ENCODE measurements around the gene SIDT1. TPM values are rescaled to one million over a fixed set of nuclear protein-coding genes. Genes with fewer than 3 reads are reported as not detected.

SIDT1 gene
- total RNA-seq, 1 donor from 2014 or later, result 0.92 TPM

DNA sequence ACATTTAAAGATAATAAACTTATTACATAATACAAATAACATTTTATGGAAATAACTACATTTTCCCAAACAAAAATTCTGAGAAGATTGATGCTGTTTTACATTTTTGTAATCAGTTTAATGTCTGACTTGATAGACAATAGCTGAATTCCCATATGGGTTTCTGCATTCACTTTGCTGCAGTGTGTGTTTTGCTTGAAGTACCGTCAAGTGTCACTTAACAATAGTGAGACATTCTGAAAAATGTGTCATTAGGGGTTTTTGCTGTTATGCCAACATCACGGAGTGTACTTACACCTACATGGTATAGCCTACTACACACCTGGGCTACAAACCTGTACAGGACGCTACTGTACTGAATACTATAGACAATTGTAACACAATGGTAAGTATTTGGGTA is 106.6 kb downstream of the SIDT1 start:
- peaks cover 6% of the 10 kb centered on the region for H3K27me3 Mint-ChIP-seq (ENCODE audit: unreplicated experiment)
- H3K4me1 Mint-ChIP-seq (ENCODE audit: unreplicated experiment), result no peaks in the 10 kb centered on the region

DNA sequence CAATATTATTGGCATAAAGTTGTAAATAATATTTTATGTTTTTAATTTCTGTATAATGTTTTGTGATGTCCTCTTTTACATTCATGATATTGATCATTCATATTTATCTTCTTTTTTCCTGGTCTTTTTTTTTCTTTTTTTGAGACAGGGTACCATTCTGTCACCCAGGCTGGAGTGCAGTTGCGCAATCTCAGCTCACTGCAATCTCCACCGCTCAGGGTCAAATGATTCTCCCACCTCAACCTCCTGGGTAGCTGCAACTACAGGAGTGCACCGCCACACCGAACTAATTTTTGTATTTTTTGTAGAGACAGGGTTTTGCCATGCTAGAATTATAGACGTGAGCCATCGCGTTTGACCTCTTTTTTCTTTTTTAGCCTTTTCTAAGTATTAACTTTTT is 111.2 kb downstream of the SIDT1 start:
- H3K4me1 Mint-ChIP-seq (ENCODE audit: unreplicated experiment), result no peaks in the 10 kb centered on the region
- DNase-seq (ENCODE audit: low spot score), result no peak
- no peak overlapping the region for H3K4me3 Mint-ChIP-seq (ENCODE audit: unreplicated experiment)
- peaks cover 4% of the 10 kb centered on the region for H3K27me3 Mint-ChIP-seq (ENCODE audit: unreplicated experiment)
- H3K9me3 Mint-ChIP-seq (ENCODE audit: unreplicated experiment), result no peaks in the 10 kb centered on the region
- H3K36me3 Mint-ChIP-seq (ENCODE audit: low read depth, unreplicated experiment), result peaks cover 6% of the 10 kb centered on the region
- no peak overlapping the region for H3K27ac Mint-ChIP-seq (ENCODE audit: unreplicated experiment)
- TF ChIP-seq CTCF (IDR thresholded peaks at IDR 0.05; ENCODE audit: unreplicated experiment), result no peak

More for the DNA sequence above, 106.6 kb downstream of the SIDT1 start:
- no peak for TF ChIP-seq CTCF (IDR thresholded peaks at IDR 0.05; ENCODE audit: unreplicated experiment)
- Mint-ChIP-seq H3K36me3 (ENCODE audit: low read depth, unreplicated experiment) (no peaks in the 10 kb centered on the region), H3K9me3 (ENCODE audit: unreplicated experiment) (no peaks in the 10 kb centered on the region), H3K27ac (ENCODE audit: unreplicated experiment) (no peak overlapping the region), H3K4me3 (ENCODE audit: unreplicated experiment) (no peak overlapping the region)
- DNase-seq (ENCODE audit: low spot score), result no peak

DNA sequence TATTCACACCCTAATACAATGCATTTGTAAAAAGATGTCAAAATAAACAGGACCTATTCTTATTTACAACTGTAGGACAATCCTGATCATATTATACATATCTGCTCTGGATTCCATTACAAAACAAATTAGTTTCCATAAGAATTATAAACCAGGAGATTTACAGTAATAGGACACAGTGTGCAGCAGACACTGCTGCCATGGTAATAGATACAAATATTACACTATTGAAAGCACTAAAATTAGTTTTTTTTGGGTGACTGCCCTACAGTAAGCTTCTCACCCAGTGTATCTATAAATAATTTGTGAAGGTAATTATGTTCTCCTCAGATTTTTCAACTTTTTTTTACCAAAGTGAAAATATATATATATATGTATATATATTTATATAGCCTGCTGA is 116.2 kb downstream of the SIDT1 start:
- DNase-seq (ENCODE audit: low spot score), result no peak
- Mint-ChIP-seq H3K36me3 (ENCODE audit: low read depth, unreplicated experiment) (peaks cover 6% of the 10 kb centered on the region), H3K4me3 (ENCODE audit: unreplicated experiment) (no peak overlapping the region), H3K27me3 (ENCODE audit: unreplicated experiment) (peaks cover 3% of the 10 kb centered on the region), H3K27ac (ENCODE audit: unreplicated experiment) (no peak overlapping the region), H3K4me1 (ENCODE audit: unreplicated experiment) (no peaks in the 10 kb centered on the region), H3K9me3 (ENCODE audit: unreplicated experiment) (no peaks in the 10 kb centered on the region)
- TF ChIP-seq CTCF (IDR thresholded peaks at IDR 0.05; ENCODE audit: unreplicated experiment), result no peak

GRCh38 chr3:113649174-113649845 is 117.0 kb downstream of the SIDT1 start:
- H3K36me3 Mint-ChIP-seq (ENCODE audit: low read depth, unreplicated experiment), result peaks cover 6% of the 10 kb centered on the region
- H3K27me3 Mint-ChIP-seq (ENCODE audit: unreplicated experiment), result no peaks in the 10 kb centered on the region
- TF ChIP-seq CTCF (IDR thresholded peaks at IDR 0.05; ENCODE audit: unreplicated experiment), result no peak
- H3K4me3 Mint-ChIP-seq (ENCODE audit: unreplicated experiment), result no peak overlapping the region
- H3K27ac Mint-ChIP-seq (ENCODE audit: unreplicated experiment), result no peak overlapping the region
- no peaks in the 10 kb centered on the region for H3K4me1 Mint-ChIP-seq (ENCODE audit: unreplicated experiment)
- no peaks in the 10 kb centered on the region for H3K9me3 Mint-ChIP-seq (ENCODE audit: unreplicated experiment)
- no peak for DNase-seq (ENCODE audit: low spot score)

DNA sequence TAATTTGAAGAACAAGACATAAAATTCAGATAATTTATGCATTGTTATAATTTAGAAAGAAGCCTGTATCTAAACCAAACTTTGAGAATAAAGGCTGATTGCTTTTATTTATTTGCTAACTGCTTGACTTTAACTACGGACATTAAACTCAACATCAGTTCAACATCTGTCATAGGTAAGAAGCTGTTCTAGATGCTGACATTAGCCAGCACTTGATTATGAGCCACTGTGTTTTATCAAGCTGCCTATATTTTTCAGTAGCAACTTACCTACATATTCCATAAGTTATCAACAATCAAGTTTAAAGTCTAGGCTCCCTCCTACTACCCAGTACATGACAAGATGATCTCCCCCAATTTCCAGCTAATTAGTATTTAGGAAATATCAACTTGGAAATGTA is 122.0 kb downstream of the SIDT1 start:
- no peak overlapping the region for H3K27ac Mint-ChIP-seq (ENCODE audit: unreplicated experiment)
- no peak overlapping the region for H3K4me3 Mint-ChIP-seq (ENCODE audit: unreplicated experiment)
- H3K27me3 Mint-ChIP-seq (ENCODE audit: unreplicated experiment), result peaks cover 2% of the 10 kb centered on the region
- H3K36me3 Mint-ChIP-seq (ENCODE audit: low read depth, unreplicated experiment), result peaks cover 38% of the 10 kb centered on the region
- no peak for TF ChIP-seq CTCF (IDR thresholded peaks at IDR 0.05; ENCODE audit: unreplicated experiment)
- H3K4me1 Mint-ChIP-seq (ENCODE audit: unreplicated experiment), result no peaks in the 10 kb centered on the region
- no peak for DNase-seq (ENCODE audit: low spot score)
- H3K9me3 Mint-ChIP-seq (ENCODE audit: unreplicated experiment), result no peaks in the 10 kb centered on the region

Measured in endothelial cell (in vitro differentiated cells).